GM12872 (cell line): ENCODE measurements around the gene BTN3A1.

Experiments
- TF ChIP-seq, protein P1 (sequence below): IDR thresholded peaks from 3 replicates; pipeline ENCODE4 v1.5.1; 2011; ENCODE audit warnings: low read depth, mild to moderate bottlenecking, low read length, moderate library complexity; ENCODE audit not compliant: insufficient read depth

The BTN3A1 gene

DNA sequence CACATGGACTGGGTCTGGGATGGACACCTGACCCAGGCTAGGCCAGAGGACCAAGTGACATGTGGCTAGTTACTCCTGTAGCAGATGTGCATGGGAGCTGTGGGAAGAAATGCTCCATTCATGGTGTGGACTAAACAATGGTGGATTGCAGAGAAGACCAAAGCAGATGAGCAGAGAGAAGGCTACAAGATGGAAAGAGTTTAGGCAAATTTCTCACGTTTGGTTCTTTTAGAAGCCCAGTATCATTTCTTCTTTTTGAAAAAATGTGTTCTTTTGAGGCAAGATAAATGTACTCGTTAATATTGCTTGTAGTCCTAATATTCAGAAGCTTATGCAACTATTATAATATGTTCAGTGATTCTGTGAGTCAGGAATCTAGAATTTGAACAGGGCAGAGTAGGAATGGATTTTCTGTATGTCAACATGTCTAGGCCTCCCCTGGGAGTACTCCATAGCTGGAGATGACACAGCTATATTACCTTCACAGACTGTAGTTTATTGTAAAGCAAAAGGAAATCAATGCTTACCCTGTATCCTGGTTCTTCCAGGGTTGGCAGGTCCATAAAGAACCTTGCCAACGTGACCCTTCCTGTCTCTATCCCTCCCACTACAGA, 53.4 kb downstream of the BTN3A1 start:
- TF ChIP-seq, protein P1, sequence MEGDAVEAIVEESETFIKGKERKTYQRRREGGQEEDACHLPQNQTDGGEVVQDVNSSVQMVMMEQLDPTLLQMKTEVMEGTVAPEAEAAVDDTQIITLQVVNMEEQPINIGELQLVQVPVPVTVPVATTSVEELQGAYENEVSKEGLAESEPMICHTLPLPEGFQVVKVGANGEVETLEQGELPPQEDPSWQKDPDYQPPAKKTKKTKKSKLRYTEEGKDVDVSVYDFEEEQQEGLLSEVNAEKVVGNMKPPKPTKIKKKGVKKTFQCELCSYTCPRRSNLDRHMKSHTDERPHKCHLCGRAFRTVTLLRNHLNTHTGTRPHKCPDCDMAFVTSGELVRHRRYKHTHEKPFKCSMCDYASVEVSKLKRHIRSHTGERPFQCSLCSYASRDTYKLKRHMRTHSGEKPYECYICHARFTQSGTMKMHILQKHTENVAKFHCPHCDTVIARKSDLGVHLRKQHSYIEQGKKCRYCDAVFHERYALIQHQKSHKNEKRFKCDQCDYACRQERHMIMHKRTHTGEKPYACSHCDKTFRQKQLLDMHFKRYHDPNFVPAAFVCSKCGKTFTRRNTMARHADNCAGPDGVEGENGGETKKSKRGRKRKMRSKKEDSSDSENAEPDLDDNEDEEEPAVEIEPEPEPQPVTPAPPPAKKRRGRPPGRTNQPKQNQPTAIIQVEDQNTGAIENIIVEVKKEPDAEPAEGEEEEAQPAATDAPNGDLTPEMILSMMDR: no peak

DNA sequence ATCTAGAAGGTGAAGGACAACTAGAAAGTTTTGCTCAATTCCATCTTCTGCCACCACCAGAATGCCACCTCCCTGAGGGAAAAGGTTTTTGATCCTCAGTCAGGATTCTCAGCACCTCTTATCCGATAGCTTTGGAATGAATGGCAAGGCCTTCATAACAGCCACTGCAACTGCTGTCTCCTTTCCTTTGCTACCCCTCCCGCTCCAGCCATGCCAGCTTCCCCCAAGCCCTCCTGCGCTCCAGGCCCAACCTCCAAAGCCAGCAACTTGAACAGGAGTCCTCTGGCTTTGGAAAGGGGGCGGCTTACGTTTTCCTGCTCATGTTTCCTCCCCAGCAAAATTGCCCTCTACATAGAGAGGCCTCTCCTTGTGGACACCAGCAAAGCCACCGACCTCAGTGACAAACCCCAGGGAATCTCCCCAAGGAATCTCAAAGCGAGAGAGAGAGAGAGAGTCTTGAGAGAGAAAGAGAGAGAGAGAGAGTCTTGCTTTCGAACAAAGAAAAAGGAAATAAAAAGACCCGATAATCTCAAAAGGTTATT, 55.3 kb downstream of the BTN3A1 start:
- TF ChIP-seq, protein P1: no peak

DNA sequence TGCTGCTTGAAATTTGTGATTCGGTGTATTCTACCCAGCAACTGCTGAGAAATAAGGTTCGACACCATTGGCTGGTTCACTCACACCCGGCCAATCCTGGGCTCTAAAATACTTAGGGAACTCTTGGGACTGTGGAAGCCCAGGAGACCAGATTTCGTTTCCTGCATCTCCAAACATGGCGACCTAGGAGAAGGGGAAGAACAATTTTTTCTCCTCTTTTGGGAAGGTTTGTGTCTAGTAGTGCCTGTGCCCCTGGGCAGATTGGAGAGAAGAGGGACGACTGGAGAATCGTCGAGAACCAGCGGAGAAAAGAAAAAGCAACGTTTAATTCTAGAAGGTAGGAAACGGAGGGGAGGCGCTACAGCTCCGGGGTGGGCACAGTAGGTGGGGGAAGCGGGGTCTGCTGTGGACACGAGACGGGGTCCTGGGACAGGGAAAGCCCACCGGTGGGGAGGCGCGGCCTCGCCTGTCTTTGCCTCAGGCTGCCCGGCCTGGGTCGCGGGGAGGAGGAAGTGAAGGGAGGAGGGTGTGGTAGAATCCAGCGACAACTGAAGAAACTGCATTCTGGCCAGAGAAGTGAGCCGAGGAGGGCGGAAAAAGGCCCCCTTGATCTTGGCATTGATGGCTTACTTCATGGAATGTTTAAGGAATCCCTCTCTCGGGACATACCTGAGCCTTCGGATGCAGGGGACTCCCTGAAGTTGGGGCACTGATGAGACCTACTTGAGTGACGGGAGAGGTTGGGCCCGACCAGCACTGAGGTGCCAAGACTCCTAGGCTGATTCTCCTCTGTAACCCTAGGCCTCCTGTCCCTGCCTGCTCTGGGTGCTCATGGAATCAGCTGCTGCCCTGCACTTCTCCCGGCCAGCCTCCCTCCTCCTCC, 56.0 kb downstream of the BTN3A1 start, which contains the start of gene BTN2A1:
Gene BTN2A1, plus strand, starts transcription at position 150 of the 883 bp plus-strand sequence. Its CDS starts 682 bp downstream, at position 832.
- TF ChIP-seq, protein P1: 0 out of 3 replicates have a peak, but pooled peaks have one; percentile 5

DNA sequence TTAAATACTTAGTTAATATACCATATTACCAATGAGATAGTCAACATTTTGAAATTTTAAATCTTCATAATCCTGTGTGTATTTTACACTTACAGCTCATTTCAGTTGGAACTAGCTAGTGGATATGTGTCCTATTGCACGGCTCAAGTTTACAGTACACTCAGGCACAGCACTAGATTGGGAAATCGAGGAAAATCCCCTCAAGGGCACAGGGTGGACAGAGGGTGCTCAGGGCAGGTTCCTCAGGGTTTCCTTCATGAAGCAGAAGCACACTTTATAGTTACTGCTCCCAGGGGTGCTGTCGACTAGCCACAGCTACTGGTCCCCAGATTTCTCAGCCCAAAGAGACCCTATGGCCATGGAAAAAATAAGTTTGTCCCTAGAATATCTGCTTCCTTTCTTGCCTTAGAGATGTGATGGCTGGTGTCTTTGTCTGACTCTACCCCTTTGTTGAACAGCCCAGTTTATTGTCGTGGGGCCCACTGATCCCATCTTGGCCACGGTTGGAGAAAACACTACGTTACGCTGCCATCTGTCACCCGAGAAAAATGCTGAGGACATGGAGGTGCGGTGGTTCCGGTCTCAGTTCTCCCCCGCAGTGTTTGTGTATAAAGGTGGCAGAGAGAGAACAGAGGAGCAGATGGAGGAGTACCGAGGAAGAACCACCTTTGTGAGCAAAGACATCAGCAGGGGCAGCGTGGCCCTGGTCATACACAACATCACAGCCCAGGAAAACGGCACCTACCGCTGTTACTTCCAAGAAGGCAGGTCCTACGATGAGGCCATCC, 57.1 kb downstream of the BTN3A1 start:
- TF ChIP-seq, protein P1: no peak

DNA sequence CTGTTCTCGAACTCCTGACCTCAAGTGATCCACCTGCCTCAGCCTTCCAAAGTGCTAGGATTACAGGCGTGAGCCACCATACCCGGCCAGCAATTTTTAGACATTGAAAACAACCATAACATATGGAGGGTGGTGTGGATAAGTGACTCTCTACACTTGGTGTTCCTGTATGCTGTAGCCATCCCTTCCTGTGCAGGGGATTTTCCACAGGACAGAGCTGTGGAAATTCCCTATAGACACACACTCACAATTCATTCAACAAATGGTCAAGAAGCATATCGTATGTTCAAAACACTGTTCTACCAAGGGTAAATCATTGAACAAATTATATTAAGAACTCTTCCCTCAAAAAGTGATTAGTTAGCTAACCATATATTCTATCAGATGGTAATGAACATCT, 61.9 kb downstream of the BTN3A1 start:
- TF ChIP-seq, protein P1: no peak

DNA sequence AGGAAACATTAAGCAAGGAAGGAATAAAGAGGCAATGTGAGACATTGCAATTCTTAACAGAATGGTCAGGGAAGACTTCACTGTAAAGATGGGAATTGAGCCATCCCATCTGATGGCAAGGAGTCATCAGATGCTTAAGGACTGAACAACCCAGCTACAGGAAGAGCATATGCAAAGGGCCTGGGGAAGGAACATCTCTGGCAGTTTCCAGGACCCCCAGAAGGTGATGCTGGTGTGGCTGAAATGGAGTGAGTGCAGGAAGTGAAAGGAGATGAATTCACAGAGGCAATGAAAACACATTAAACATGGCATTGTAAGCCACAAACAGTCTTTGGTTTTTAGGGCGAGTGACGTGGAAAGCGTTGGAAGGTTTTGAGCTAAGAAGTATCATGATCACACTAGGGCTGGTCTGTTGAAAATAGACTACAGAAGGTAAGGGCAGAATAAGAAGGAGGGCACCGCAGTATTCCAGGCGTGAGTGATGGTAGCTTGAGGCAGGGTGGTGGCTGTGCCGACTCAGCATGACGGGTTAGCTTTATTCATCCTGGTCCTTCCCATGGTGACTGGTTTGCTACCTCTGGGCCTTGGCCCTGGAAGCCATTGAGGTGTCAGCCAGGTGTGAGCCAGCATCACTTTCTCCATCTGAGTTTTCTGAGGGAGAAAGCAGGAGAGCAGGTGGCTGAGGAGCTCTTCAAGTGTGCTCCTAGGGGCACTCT, 62.5 kb downstream of the BTN3A1 start:
- TF ChIP-seq, protein P1: 0 out of 3 replicates have a peak, but pooled peaks have one; percentile 12
